ENCODE measurements around the gene MEF2D. TPM values are rescaled to one million over a fixed set of nuclear protein-coding genes. Genes with fewer than 3 reads are reported as not detected.

MEF2D gene
- total RNA-seq, 1 donor from 2014 or later, result 3.8 TPM

DNA sequence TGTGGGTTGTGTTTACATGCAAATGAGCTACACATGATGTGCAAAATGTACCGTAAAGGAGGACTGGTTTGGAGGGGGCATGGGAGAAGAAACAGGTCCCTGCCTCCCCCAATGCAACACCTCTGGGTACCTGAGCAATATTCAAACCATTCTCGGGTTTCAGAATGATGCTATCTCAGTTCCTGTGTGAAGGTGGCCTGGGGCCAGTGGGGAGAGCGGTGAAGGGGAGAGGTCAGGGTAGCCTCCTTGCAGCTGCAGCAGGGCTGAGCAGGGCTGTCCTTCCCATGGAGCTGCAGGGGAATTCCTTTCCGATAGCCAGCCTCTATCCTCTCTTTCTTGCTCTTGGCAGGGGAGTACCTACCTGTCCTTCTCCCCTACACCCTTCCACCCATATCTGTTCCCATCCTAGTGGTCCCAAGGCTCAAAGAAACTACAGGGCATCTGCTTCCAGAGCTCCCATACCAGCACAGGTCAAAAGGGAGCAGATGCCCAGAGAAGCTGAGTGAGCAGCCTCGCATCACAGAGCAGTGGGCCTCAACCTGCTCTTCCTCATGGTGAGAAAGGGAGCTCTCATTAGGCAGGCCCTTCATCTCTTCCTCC lies 11.9 kb downstream of the MEF2D start:
- no peak for DNase-seq (ENCODE audit: low read depth, low spot score)

DNA sequence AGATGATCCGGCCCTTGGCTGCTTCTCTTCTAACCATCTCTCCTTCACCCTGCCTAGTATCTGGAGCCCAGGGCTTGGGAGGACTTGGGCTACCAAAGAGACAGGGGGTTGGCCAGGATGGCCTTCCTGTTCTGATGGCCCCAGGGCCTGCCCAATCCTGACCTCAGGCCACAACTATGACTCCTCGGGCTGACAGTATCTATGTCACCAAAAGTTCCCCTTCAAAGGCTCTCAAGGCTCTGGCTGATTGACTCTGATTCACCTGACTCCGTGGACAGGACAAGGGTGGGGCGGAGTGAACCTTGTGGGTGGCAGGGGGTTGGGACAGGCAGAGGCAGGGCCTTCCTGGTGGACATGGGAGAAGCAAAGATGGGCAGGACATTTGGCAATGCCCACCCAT lies 12.7 kb downstream of the MEF2D start:
- DNase-seq (ENCODE audit: low read depth, low spot score), result no peak

DNA sequence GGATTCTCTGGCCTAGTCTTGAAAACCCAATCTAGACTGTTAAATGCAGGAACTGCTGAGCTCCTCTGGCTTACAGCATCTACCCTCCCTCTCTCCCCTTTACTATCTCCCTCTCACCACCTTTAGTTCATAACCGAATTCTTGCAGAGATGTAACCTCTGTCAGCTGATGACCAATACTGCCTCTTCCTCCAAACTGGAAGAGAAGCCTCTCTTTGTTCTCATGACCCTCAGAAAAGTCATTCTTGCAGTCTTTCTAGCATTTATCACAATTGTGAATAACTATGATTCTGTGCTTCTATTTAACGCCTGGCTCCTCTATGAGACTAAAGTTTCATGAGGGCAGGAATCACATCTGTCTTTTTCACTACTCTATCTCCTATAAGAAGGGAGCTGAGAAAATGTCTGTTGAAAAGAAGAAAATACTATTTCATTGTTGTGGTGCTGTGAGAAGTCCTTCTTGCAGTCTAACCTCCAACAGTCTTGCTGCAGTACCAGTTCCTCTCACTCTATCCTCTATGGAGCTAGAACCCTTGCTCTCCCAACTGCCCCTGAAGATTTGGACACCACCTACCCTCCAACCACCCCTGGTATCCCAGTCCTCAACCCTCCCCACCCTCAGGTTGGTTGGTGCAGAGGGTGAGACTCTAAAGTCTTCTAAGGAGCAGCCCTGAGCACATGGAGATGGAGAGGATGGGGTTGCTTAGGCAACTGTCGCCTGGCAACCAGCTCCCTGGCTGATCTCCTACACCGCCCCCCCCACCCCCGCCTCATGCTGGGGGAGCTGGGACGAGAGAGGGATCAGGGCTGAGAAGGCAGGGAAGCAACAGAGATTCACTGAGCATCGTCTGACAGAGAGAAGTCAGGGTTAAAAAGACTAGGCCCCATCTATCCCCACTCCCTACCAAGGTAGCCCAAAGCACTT lies 13.9 kb downstream of the MEF2D start:
- DNase-seq (ENCODE audit: low read depth, low spot score), result no peak

DNA sequence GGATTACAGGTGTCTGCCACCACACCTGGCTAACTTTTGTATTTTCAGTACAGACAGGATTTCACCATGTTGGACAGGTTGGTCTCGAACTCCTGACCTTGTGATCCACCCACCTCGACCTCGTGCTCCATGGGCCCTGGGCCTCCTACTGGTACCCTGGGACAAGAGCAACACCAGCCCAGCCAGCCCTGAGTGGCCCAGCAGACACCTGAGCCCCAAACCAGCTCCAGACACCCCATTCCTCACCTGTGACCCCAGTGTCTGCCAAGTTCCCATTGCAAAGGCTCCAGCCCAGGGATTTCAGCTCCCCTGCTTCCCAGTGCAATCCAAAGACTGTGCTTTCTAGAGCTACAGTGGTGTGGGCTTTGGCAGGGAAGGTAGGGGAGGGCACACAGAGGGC lies 14.6 kb downstream of the MEF2D start:
- DNase-seq (ENCODE audit: low read depth, low spot score), result no peak

DNA sequence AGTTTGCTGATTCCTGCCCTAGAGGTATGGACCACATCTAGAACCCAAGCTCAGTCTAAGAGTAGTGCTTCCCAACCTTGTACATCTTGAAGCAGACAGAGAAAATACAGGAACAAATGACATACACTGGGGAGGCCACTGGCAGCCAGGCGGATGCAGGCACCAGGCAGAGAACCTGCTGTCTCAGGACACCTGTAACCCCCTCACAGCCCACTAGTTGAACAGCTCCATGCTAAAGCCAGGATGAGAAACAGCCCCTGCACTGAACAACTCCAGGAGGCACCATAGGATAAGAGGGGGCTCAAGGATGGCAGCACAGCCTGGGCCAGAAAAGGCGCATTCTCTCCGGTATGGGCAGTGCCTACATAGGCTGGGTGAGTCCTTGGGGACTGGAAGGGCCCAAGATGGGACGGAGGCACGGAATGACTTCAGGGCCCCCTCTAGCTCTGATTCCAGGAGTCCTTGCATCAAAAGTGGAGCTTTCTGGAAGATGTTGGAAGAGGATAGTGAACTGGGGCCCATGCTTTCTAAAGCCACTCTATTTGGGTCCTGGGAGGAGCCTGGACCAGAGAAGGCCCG lies 16.0 kb downstream of the MEF2D start:
- DNase-seq (ENCODE audit: low read depth, low spot score), result no peak

DNA sequence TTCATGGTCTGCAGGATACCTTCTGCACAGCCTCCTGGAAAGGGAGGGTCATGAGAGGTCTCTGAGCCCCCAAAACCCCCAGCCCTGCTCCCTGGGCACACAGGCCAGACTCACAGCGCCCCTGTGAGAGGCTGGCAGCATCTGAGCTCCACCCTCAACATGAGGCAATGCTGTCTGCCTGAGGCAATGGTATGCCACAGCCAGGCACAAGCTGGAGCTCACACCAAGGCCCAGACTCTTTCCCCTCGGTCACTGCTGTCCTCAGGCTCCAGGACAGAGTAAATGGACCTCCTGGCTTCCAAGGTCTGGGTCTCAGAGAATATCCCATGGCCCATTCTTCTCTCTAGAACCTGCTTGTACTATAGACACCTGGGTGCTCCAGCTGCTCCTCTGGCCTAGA lies 17.2 kb downstream of the MEF2D start:
- no peak for DNase-seq (ENCODE audit: low read depth, low spot score)

DNA sequence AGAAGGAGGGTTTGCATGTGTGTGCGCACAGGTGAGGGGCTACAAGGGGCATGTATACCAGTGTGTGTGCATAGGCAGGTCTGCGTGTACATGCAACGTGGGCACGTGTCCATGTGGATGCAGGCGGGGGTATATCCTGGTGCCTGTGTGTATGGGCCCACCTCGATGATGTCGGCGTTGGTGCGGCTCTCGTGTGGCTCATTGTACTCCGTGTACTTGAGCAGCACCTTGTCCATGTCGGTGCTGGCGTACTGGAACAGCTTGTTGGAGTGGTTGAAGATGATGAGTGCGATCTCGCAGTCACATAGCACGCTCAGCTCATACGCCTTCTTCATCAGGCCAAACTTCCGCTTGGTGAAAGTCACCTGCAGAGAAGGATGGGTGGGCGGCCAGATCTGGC lies 18.3 kb downstream of the MEF2D start:
- DNase-seq (ENCODE audit: low read depth, low spot score), result no peak

DNA sequence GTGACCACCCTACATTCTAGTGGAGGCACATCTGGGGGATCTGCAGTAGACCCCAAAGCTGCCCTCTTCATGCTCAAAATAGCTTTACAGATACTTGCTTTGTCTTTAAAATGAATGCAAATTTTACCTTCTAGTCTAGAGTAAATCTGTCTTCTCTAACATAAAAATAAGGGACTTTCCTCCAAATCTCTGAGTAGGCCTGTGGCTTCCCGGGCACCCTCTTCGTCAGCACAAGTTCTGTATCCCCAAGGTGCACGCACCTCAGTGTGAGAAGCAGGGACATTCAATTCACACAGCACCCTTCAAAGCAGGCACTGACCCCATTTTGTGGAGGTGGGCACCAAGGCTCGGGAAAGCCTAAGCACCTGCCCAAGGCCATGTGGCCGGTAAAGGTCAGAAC lies 19.0 kb downstream of the MEF2D start:
- no peak for DNase-seq (ENCODE audit: low read depth, low spot score)

DNA sequence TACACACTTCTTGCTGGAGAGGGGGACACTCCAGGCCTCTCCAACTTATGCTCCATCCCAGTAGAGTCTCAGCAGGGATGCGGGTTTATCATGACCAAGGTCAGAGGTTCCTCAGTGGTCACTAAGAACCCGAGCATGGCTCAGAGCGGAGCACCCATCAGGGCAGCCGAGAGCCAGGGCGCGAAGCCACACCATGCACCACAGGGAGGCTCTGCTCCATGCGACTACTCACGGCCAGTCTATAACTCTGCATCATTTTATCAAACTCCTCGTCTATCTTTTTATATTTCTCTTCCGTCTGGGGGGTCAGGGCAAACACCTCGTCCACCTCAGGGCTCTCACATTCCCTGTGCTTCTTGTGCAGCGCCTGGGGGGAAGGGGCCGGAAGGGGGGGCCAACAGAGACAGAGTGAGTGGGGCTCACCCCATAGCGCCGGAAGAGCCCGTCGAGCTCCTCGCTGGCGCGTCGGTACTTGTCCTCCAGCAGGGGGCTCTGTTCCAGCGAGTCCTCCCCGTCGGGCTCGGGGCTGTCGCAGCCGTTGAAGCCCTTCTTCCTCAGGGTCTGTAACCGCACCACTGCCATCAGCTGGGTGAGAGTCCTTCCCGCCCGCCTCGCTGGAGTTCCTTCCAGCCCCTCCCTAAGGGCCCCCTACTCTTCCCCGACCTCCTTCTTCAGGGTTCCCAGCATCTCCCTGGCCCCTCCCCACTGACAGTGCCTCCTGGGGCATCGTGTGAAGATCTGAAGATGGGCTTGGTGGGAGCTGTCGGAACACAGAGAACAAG lies 20.0 kb downstream of the MEF2D start:
- no peak for DNase-seq (ENCODE audit: low read depth, low spot score)

DNA sequence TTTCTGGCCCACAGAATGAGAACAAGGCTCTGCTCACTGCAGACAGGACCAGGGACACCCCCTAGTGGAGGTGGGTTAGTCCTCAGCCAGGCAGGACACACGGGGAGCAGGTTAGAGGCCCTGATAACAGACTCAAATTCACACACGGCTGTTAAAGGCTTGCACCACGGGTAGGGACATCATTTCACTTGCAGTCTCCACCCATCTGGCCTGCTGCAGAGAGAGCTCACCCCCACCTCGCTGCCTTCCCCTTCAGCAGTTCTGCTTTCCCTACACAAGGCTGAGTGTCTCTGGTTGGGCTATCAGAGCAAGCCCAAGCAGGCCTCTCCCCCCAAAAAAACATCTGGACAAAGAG lies 20.6 kb downstream of the MEF2D start:
- no peak for DNase-seq (ENCODE audit: low read depth, low spot score)

DNA sequence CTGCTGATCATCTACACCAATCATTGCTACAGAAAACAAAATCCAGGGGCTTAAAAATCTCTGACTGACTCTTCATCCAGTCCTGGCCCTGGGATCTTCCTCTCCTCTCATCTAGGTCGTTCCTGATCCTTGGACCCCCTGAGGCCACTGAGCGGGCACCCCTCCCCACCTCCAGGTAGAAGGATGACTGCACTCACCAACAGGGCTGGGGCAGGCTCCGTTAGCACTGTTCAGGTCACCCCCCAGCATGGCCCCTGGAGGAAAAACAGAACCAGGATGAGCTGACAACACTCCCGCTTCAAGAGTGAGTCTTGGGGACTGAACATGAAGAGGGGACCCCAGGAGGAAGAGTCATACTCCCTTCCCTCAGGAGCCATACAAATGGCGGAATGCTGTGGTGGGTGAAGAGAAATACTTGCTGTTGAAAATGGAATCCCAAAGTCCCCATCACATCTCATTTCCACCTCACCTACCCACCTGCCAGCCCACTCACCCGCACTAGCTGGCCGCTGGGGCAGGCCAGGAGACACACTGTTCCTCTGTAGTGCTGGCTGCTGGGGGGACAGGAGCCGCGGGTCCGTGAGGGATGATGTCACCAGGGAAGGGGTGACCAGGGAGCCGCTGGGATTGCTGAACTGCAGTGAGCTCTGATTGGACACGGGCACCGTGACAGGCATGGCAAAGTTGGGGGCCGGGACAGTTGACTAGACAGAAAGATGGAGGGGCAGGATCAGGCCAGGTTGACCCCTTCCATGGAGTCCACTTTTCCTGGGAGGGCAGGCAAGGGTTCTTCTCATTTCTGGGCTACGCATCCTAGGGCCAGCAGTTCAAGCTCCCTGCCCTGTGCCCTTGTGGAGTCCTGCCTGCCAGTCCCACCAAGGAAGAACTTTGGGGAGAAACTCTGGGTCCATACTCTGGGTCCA lies 21.2 kb downstream of the MEF2D start:
- no peak for DNase-seq (ENCODE audit: low read depth, low spot score)

DNA sequence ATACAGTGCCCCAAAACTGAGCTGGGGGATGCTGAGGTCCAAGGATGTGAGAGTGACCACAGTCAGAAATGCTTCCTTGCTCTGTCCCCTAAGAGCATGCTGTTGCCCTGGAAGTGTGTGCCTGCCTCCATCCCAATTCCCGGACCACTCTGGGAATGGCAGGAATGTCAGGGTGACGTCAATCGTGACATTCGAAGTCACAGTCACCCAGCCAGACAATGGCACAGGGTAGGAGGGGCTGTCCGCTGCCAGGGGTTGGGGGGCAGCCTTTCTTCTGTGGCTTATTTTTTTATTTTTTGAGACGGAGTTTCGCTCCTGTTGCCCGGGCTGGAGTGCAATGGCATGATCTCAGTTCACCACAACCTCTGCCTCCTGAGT lies 22.3 kb downstream of the MEF2D start:
- DNase-seq (ENCODE audit: low read depth, low spot score), result no peak

DNA sequence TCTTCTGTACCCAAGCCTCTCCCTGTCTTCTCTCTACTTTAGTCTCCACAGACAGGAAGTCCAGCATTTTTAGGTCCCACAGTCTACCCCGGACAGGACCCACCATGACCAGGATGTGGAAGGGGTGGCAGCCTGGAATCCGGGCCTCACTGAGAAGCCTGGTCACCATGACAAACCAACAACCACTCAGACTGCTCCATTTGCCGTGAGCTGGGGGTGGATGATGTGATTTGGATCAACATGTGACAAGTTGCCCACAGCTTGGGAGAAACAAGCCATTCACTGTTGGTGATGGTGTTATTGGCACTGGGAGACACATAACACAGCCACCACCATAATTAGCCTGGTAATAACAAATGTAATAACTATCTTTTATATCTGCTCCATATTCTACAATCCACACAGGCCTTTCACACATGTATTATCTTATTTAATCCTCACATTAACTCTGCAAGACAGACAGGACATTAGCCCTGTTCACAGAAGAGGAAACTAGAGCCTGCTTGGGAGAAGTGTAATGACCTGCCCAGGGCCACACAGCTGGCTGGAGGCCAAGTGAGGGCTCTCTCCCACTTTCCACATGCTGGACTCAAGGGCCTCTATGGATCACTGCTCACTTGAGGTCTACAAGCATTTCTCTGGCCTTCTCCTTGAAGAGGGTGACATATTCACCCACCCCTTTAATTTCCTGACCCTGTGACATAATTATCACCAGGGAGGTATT lies 22.9 kb downstream of the MEF2D start:
- no peak for DNase-seq (ENCODE audit: low read depth, low spot score)

DNA sequence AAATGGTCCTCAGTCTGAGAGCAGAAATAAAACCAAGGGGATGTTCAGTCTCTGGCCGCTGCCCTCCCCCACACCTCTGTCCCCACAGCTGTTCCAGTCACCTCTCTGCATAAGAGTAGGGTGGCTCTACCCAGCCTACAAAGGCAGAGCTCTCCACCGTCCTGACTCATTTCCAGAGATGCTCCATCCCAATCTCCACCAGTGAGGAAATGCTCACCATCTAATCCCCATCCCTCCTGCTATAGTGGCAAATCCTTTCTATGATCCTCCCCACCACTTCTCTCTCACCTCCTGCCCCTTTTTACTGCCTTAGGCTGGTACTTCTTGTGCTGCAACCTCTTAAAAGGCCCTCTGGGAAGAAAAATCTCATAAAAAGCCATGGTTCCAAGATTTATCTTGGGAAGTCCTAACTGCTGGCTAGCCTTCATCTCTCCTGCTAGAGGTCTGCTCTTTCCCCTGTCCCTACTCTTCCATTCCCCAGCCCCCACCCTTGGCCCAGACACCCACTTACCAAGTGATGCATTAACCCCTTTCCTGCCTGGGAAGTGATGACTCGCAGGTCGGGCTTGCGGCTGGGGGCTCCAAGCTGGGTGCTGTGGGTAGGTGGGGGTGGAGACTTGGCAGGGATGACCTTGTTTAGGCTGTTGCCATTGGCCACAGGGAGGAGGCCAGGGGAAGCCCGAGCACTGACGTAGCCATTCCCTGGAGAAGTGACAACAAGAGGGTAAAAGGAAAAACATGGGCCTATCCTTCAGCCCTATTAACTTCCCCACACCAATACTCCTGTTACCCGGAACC lies 23.9 kb downstream of the MEF2D start:
- DNase-seq (ENCODE audit: low read depth, low spot score), result no peak

DNA sequence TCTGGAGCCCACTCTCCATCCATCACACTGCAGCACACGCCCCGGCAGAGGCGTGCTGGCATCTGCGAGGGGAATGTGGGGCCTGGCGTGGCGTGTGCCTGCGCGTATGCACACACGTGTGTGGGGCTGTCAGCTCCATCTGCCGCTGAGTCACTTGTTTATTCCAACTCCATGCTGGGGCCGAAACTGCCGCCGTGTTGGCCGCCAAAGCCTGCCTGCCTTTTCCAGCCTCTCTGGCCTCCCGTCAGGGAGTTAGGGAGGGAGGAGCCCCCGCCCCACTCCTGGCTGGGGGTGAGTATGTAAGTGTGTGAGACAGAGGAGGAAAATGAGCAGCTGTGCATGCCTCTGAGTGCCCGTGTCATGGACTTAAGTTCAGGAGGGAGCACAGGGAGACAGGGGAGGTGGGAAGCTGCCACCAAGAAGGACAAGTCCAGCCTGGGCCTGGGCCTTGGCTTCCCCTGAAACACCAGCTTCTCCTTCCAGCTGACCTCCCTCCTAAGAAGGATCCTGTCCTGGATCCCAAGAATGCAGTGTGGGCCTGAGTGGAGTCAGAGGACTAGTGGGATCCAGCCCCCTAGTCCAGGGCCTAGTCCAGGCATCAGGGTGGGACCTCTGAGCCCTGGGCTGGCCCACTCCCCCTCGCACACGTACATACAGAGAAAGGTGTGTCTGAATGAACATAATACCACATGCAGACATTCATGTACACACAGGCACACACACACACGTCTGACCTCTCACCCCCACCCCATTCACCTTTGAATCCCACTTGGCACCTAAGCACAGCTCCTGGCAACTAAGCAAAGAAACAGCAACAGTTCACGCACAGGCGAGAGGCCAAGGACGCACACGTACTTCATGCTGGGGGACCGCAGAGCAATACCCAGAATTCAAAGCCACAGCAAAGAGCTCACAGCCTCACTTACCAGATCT lies 24.7 kb downstream of the MEF2D start:
- no peak for DNase-seq (ENCODE audit: low read depth, low spot score)

DNA sequence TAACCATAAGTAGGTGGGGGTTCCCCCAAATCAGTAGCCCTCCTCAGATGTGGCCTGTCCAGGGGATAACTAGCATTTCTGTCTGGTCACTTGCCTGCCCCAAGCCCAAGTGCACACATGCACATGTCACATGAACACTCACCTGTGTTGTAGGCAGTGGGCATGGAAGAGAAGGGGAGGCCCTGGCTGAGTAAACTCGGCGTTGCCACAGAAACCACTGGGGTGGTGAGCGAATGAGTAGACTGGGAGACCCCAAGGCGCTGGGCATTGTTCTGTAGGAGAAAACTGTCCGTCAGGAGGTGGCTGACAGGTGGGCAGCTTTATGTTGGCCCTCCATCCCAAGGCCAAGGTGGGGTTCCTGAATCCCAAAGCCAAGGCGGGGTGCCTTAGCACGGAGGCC lies 25.6 kb downstream of the MEF2D start:
- no peak for DNase-seq (ENCODE audit: low read depth, low spot score)

DNA sequence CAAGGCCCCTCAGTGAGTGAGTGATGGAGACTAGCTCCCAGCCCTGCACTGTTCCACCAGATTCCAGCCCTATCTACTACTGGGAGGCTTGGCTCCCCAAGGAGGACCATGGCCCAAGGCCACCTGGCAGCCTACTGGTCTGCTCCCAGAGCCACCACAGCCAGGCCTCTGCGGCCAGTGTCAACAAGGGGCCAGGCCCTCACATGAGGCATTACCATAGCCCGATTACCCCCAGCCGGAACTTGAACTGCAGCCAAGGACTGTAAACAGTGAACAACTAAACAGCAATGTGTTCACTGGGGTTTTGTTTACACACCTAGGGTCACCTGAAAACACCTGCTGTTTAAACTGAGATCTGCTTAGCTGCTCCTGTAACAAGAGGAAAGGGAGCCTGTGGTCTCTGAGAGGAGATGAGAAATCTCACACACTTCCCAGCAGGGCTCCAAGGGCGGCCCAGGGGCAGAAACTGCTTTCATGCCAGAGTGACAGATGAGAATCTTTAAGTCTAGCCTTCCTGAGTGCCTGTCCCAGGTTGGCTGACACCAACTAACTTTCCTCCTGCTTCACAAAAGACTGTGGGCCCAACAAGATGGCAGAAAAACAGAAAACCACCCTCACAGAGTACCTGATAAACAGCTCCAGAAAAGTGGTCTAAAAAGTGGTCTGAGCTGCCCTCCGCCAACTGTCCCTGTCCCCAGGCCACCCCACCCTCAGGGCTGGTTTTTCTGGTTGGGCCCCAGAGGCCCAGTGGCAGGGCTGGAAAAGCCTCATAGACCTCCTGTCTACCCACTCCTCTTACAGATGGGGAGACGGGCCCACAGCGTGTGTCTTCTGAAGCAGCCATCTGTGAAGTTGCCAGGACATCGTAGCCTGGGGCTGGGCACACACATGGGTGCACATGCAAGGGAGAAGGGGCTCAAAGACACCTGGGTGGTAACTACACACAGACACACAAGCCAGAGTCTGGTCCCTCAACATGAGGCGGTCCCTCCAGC lies 28.8 kb downstream of the MEF2D start:
- no peak for DNase-seq (ENCODE audit: low read depth, low spot score)
